HCT116 (cell line): ENCODE measurements around the gene UBE2D3.

Experiments used
- CEBPB ChIP-seq: IDR thresholded peaks from 2 replicates; pipeline ENCODE4 v1.6.1; 2012; ENCODE audit warnings: low read depth
- CTCF ChIP-seq, 3 experiments: fragments of 200-600 bp in 1 of 3; sonication (generic) in 1 of 3; IDR thresholded peaks in 2 of 3; conservative IDR thresholded peaks in 1 of 3; 2 replicates each; pipeline ENCODE4 v1.5.1; 2012 to 2017; ENCODE audit warnings: low read depth in 2 of 3, low read length in 2 of 3, antibody characterized with exemption in 1 of 3, borderline replicate concordance in 1 of 3, control low read depth in 1 of 3, mild to moderate bottlenecking in 1 of 3, mixed read lengths in 1 of 3, mixed run types in 1 of 3, moderate library complexity in 1 of 3; ENCODE audit not compliant: insufficient read depth in 1 of 3
- EGR1 ChIP-seq: IDR thresholded peaks from 2 replicates; pipeline ENCODE4 v1.6.1; 2012; ENCODE audit warnings: low read depth
- ELF1 ChIP-seq: IDR thresholded peaks from 2 replicates; pipeline ENCODE4 v1.6.1; 2012; ENCODE audit warnings: low read depth, borderline replicate concordance
- EZH2 ChIP-seq: fragments of 200-600 bp; sonication (generic); IDR thresholded peaks from 2 replicates; pipeline ENCODE4 v1.6.1; 2017; ENCODE audit warnings: antibody characterized with exemption, mixed run types
- EZH2phosphoT487 ChIP-seq: fragments of 200-600 bp; IDR thresholded peaks from 2 replicates; pipeline ENCODE4 v1.6.1; 2018; ENCODE audit warnings: antibody characterized with exemption, borderline replicate concordance
- MAX ChIP-seq: IDR thresholded peaks from 2 replicates; pipeline ENCODE4 v1.6.1; 2012
- POLR2A ChIP-seq: IDR thresholded peaks from 2 replicates; pipeline ENCODE4 v1.7.0; 2011; ENCODE audit warnings: borderline replicate concordance; ENCODE audit not compliant: insufficient read depth, insufficient read length; ENCODE audit errors: extremely low read depth
- POLR2AphosphoS5 ChIP-seq: IDR thresholded peaks from 2 replicates; pipeline ENCODE4 v1.6.1; 2011; ENCODE audit warnings: mild to moderate bottlenecking, low read depth, low read length, moderate library complexity
- RAD21 ChIP-seq: IDR thresholded peaks from 2 replicates; pipeline ENCODE4 v1.6.1; 2012; ENCODE audit warnings: low read depth, mild to moderate bottlenecking
- REST ChIP-seq: IDR thresholded peaks from 2 replicates; pipeline ENCODE4 v1.6.1; 2012; ENCODE audit warnings: low read depth
- SRF ChIP-seq: IDR thresholded peaks from 2 replicates; pipeline ENCODE4 v1.6.1; 2012; ENCODE audit warnings: low read depth
- YY1 ChIP-seq: IDR thresholded peaks from 2 replicates; pipeline ENCODE4 v1.6.1; 2011; ENCODE audit warnings: low read length, low read depth, moderate library complexity, mild to moderate bottlenecking; ENCODE audit not compliant: insufficient replicate concordance; ENCODE audit errors: extremely low read depth
- ZBTB33 ChIP-seq: IDR thresholded peaks from 2 replicates; pipeline ENCODE4 v1.6.1; 2011; ENCODE audit warnings: mild to moderate bottlenecking, low read length, moderate library complexity; ENCODE audit not compliant: insufficient replicate concordance; ENCODE audit errors: extremely low read depth

GRCh38 chr4:102775805-102776204 lies 51.5 kb downstream of the UBE2D3 start:
- no peak for TF ChIP-seq CTCF (IDR thresholded peaks at IDR 0.05 in 2 of 3, conservative IDR thresholded peaks at IDR 0.05 in 1 of 3; ENCODE audit: borderline replicate concordance in 1 of 3, insufficient read depth in 1 of 3, low read depth in 2 of 3, low read length in 2 of 3)
- TF ChIP-seq EZH2, result no peak
- TF ChIP-seq ZBTB33, result no peak
- TF ChIP-seq CEBPB, result no peak
- no peak for TF ChIP-seq POLR2AphosphoS5
- TF ChIP-seq POLR2A, result no peak
- no peak for TF ChIP-seq REST
- TF ChIP-seq EZH2phosphoT487, result no peak
- no peak for TF ChIP-seq EGR1
- TF ChIP-seq MAX, result no peak
- no peak for TF ChIP-seq SRF
- TF ChIP-seq YY1, result no peak
- TF ChIP-seq RAD21, result no peak
- no peak for TF ChIP-seq ELF1
